SK-N-SH treated with all-trans-retinoic acid at 6 μM for 48 hours (cell line): ENCODE results near the gene MAST3.

Experiments used
- ATAC-seq: fragments of 200-7000 bp; cut with Tn5 transposase; 3 replicates; pipeline ENCODE4 v1.9.1; 2020; ENCODE audit warnings: mild to moderate bottlenecking, moderate library complexity
- ARNTL ChIP-seq: fragments of 450-650 bp; formaldehyde crosslinking; IDR thresholded peaks from 2 replicates; pipeline ENCODE4 v1.5.0; 2020; ENCODE audit warnings: low read depth, mild to moderate bottlenecking, moderate library complexity, borderline replicate concordance
- CSRNP3 ChIP-seq: fragments of 250-450 bp; sonication (Bioruptor Pico); IDR thresholded peaks from 2 replicates; pipeline ENCODE4 v1.5.1; 2021; ENCODE audit warnings: mild to moderate bottlenecking, moderate library complexity
- ESRRG ChIP-seq: fragments of 250-450 bp; sonication (Bioruptor Pico); IDR thresholded peaks from 2 replicates; pipeline ENCODE4 v1.6.1; 2021; ENCODE audit warnings: mild to moderate bottlenecking
- GLIS3 ChIP-seq: fragments of 250-450 bp; sonication (Bioruptor Pico); IDR thresholded peaks from 2 replicates; pipeline ENCODE4 v1.5.0; 2020; ENCODE audit warnings: mild to moderate bottlenecking, moderate library complexity
- ISL1 ChIP-seq: fragments of 250-450 bp; sonication (Bioruptor Pico); IDR thresholded peaks from 2 replicates; pipeline ENCODE4 v2.1.2; 2022; ENCODE audit warnings: mild to moderate bottlenecking, moderate library complexity
- OSR1 ChIP-seq: fragments of 250-450 bp; sonication (Bioruptor Pico); IDR thresholded peaks from 2 replicates; pipeline ENCODE4 v1.8.0; 2022; ENCODE audit warnings: moderate library complexity, mild to moderate bottlenecking, inconsistent platforms
- PPARA ChIP-seq: fragments of 250-450 bp; sonication (Bioruptor Pico); IDR thresholded peaks from 2 replicates; pipeline ENCODE4 v1.5.0; 2020; ENCODE audit warnings: mild to moderate bottlenecking, borderline replicate concordance
- SNAI2 ChIP-seq: fragments of 250-450 bp; sonication (Bioruptor Pico); IDR thresholded peaks from 2 replicates; pipeline ENCODE4 v1.5.0; 2020; ENCODE audit warnings: mild to moderate bottlenecking, moderate library complexity
- TCF4 ChIP-seq: fragments of 250-450 bp; sonication (Bioruptor Pico); IDR thresholded peaks from 2 replicates; pipeline ENCODE4 v1.8.0; 2021; ENCODE audit warnings: mild to moderate bottlenecking, moderate library complexity, borderline replicate concordance
- TOX ChIP-seq: fragments of 250-450 bp; sonication (Bioruptor Pico); IDR thresholded peaks from 2 replicates; pipeline ENCODE4 v1.8.0; 2021; ENCODE audit warnings: mild to moderate bottlenecking, moderate library complexity, borderline replicate concordance
- ZC3H10 ChIP-seq: fragments of 250-450 bp; sonication (Bioruptor Pico); IDR thresholded peaks from 2 replicates; pipeline ENCODE4 v1.5.1; 2021; ENCODE audit warnings: mild to moderate bottlenecking, moderate library complexity
- ZFP3 ChIP-seq: fragments of 250-450 bp; sonication (Bioruptor Pico); IDR thresholded peaks from 2 replicates; pipeline ENCODE4 v1.5.0; 2020; ENCODE audit warnings: mild to moderate bottlenecking, moderate library complexity
- ZFP30 ChIP-seq: fragments of 450-650 bp; formaldehyde crosslinking; IDR thresholded peaks from 2 replicates; pipeline ENCODE4 v1.5.0; 2022; ENCODE audit warnings: mild to moderate bottlenecking, moderate library complexity
- ZNF565 ChIP-seq: fragments of 450-650 bp; formaldehyde crosslinking; conservative IDR thresholded peaks from 2 replicates; pipeline ENCODE4 v1.5.0; 2020; ENCODE audit warnings: low read depth, mild to moderate bottlenecking, moderate library complexity
- ZNF70 ChIP-seq: fragments of 450-650 bp; formaldehyde crosslinking; IDR thresholded peaks from 2 replicates; pipeline ENCODE4 v1.5.0; 2020; ENCODE audit warnings: mild to moderate bottlenecking, moderate library complexity
- ZNF8 ChIP-seq: fragments of 450-650 bp; formaldehyde crosslinking; IDR thresholded peaks from 2 replicates; pipeline ENCODE4 v1.5.0; 2020; ENCODE audit warnings: mild to moderate bottlenecking, moderate library complexity
- TF ChIP-seq, protein P1 (sequence below): fragments of 250-450 bp; sonication (Bioruptor Pico); IDR thresholded peaks from 2 replicates; pipeline ENCODE4 v1.5.1; 2020; ENCODE audit warnings: low read depth, mild to moderate bottlenecking, moderate library complexity
- TF ChIP-seq, protein P2 (sequence below): fragments of 250-450 bp; sonication (Bioruptor Pico); IDR thresholded peaks from 2 replicates; pipeline ENCODE4 v1.8.0; 2021; ENCODE audit warnings: low read depth, mild to moderate bottlenecking, moderate library complexity, borderline replicate concordance
- TF ChIP-seq, protein P3 (sequence below): fragments of 250-450 bp; sonication (Bioruptor Pico); IDR thresholded peaks from 2 replicates; pipeline ENCODE4 v1.8.0; 2020; ENCODE audit warnings: mild to moderate bottlenecking, moderate library complexity, borderline replicate concordance
- TF ChIP-seq, protein P4 (sequence below): fragments of 250-450 bp; sonication (Bioruptor Pico); IDR thresholded peaks from 2 replicates; pipeline ENCODE4 v1.5.0; 2020; ENCODE audit warnings: mild to moderate bottlenecking, moderate library complexity

Gene MAST3

GRCh38 chr19:18167011-18167410 is 69.4 kb downstream of the MAST3 start:
- ATAC-seq, result no peak
- TF ChIP-seq, protein P1, sequence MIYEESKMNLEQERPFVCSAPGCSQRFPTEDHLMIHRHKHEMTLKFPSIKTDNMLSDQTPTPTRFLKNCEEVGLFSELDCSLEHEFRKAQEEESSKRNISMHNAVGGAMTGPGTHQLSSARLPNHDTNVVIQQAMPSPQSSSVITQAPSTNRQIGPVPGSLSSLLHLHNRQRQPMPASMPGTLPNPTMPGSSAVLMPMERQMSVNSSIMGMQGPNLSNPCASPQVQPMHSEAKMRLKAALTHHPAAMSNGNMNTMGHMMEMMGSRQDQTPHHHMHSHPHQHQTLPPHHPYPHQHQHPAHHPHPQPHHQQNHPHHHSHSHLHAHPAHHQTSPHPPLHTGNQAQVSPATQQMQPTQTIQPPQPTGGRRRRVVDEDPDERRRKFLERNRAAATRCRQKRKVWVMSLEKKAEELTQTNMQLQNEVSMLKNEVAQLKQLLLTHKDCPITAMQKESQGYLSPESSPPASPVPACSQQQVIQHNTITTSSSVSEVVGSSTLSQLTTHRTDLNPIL (CRISPR knock-in tag), result no peak
- TF ChIP-seq ESRRG (CRISPR knock-in tag), result no peak
- TF ChIP-seq ZFP30 (CRISPR knock-in tag), result no peak
- TF ChIP-seq, protein P2, sequence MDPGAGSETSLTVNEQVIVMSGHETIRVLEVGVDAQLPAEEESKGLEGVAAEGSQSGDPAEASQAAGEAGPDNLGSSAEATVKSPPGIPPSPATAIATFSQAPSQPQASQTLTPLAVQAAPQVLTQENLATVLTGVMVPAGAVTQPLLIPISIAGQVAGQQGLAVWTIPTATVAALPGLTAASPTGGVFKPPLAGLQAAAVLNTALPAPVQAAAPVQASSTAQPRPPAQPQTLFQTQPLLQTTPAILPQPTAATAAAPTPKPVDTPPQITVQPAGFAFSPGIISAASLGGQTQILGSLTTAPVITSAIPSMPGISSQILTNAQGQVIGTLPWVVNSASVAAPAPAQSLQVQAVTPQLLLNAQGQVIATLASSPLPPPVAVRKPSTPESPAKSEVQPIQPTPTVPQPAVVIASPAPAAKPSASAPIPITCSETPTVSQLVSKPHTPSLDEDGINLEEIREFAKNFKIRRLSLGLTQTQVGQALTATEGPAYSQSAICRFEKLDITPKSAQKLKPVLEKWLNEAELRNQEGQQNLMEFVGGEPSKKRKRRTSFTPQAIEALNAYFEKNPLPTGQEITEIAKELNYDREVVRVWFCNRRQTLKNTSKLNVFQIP (CRISPR knock-in tag), result no peak
- TF ChIP-seq TCF4 (CRISPR knock-in tag), result no peak
- no peak for TF ChIP-seq ZNF8 (CRISPR knock-in tag)
- TF ChIP-seq ZNF70 (CRISPR knock-in tag), result no peak
- TF ChIP-seq, protein P3, sequence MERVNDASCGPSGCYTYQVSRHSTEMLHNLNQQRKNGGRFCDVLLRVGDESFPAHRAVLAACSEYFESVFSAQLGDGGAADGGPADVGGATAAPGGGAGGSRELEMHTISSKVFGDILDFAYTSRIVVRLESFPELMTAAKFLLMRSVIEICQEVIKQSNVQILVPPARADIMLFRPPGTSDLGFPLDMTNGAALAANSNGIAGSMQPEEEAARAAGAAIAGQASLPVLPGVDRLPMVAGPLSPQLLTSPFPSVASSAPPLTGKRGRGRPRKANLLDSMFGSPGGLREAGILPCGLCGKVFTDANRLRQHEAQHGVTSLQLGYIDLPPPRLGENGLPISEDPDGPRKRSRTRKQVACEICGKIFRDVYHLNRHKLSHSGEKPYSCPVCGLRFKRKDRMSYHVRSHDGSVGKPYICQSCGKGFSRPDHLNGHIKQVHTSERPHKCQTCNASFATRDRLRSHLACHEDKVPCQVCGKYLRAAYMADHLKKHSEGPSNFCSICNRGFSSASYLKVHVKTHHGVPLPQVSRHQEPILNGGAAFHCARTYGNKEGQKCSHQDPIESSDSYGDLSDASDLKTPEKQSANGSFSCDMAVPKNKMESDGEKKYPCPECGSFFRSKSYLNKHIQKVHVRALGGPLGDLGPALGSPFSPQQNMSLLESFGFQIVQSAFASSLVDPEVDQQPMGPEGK (CRISPR knock-in tag), result no peak
- TF ChIP-seq PPARA (CRISPR knock-in tag), result no peak

- TF ChIP-seq OSR1 (CRISPR knock-in tag), result no peak
- TF ChIP-seq ZFP3 (CRISPR knock-in tag), result peak; percentile 100
These were observed 70.5 kb downstream of the MAST3 start for GRCh38 chr19:18167975-18168645.

GRCh38 chr19:18168673-18169381 is 71.2 kb downstream of the MAST3 start:
- ATAC-seq, result no peak

More at GRCh38 chr19:18167975-18168645, 70.5 kb downstream of the MAST3 start:
- peak; percentile 91 for ATAC-seq

More at GRCh38 chr19:18168673-18169381, 71.2 kb downstream of the MAST3 start:
- TF ChIP-seq, protein P3 (CRISPR knock-in tag), result no peak
- TF ChIP-seq ZFP3 (CRISPR knock-in tag) (no peak), ZC3H10 (CRISPR knock-in tag) (no peak), ZNF8 (CRISPR knock-in tag) (no peak), ARNTL (CRISPR knock-in tag) (no peak), ESRRG (CRISPR knock-in tag) (no peak), OSR1 (CRISPR knock-in tag) (no peak), PPARA (CRISPR knock-in tag) (no peak), CSRNP3 (CRISPR knock-in tag) (no peak), TCF4 (CRISPR knock-in tag) (no peak), ZFP30 (CRISPR knock-in tag) (no peak), GLIS3 (no peak), SNAI2 (CRISPR knock-in tag) (no peak), TOX (CRISPR knock-in tag) (no peak), ISL1 (CRISPR knock-in tag) (no peak), ZNF565 (CRISPR knock-in tag) (no peak), ZNF70 (CRISPR knock-in tag) (no peak)
- TF ChIP-seq, protein P4, sequence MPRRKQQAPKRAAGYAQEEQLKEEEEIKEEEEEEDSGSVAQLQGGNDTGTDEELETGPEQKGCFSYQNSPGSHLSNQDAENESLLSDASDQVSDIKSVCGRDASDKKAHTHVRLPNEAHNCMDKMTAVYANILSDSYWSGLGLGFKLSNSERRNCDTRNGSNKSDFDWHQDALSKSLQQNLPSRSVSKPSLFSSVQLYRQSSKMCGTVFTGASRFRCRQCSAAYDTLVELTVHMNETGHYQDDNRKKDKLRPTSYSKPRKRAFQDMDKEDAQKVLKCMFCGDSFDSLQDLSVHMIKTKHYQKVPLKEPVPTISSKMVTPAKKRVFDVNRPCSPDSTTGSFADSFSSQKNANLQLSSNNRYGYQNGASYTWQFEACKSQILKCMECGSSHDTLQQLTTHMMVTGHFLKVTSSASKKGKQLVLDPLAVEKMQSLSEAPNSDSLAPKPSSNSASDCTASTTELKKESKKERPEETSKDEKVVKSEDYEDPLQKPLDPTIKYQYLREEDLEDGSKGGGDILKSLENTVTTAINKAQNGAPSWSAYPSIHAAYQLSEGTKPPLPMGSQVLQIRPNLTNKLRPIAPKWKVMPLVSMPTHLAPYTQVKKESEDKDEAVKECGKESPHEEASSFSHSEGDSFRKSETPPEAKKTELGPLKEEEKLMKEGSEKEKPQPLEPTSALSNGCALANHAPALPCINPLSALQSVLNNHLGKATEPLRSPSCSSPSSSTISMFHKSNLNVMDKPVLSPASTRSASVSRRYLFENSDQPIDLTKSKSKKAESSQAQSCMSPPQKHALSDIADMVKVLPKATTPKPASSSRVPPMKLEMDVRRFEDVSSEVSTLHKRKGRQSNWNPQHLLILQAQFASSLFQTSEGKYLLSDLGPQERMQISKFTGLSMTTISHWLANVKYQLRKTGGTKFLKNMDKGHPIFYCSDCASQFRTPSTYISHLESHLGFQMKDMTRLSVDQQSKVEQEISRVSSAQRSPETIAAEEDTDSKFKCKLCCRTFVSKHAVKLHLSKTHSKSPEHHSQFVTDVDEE (CRISPR knock-in tag), result no peak
- TF ChIP-seq, protein P2 (CRISPR knock-in tag), result no peak
